Lung (tissue), 12 donors: Measurements from ENCODE around the gene HHLA2. TPM values are rescaled to one million over a fixed set of nuclear protein-coding genes. Genes with fewer than 3 reads are reported as not detected.

ENCODE experiments used
- ATAC-seq: fragments of 200-7000 bp; cut with Tn5 transposase; one replicate; pipeline ENCODE4 v1.9.1; 2020; ENCODE audit warnings: moderate number of reproducible peaks; ENCODE audit not compliant: insufficient read depth, low FRiP score
- DNase-seq, 3 donors: peaks; one replicate each; pipeline ENCODE4 v3.0.0-alpha.2; 2013 to 2017
- H3K27ac ChIP-seq, 2 donors: one replicate each; pipeline ENCODE4 v1.5.1; 2013; ENCODE audit warnings: mild to moderate bottlenecking in 2 of 2, moderate library complexity in 2 of 2, control low read depth in 1 of 2, inconsistent platforms in 1 of 2, low read depth in 1 of 2, low read length in 1 of 2
- H3K27me3 ChIP-seq, 3 donors: one replicate each; pipeline ENCODE4 v1.5.1; 2013; ENCODE audit warnings: low read length in 2 of 3; ENCODE audit not compliant: control insufficient read depth in 3 of 3, insufficient read depth in 3 of 3
- H3K36me3 ChIP-seq, 4 donors: one replicate each; pipeline ENCODE4 v1.5.1; 2013; ENCODE audit warnings: low read length in 4 of 4, mild to moderate bottlenecking in 1 of 4, moderate library complexity in 1 of 4; ENCODE audit not compliant: control insufficient read depth in 4 of 4, insufficient read depth in 4 of 4
- H3K4me1 ChIP-seq, 5 donors: one replicate each; pipeline ENCODE4 v1.5.1; 2013; ENCODE audit warnings: low read length in 5 of 5, mild to moderate bottlenecking in 2 of 5, moderate library complexity in 1 of 5; ENCODE audit not compliant: control insufficient read depth in 5 of 5, insufficient read depth in 5 of 5
- H3K4me3 ChIP-seq: one replicate; pipeline ENCODE4 v1.5.1; 2013; ENCODE audit warnings: mild to moderate bottlenecking, control low read depth, moderate library complexity
- H3K9ac ChIP-seq, 2 donors: one replicate each; pipeline ENCODE4 v1.5.1; 2013; ENCODE audit warnings: low read length in 2 of 2, control low read depth in 1 of 2; ENCODE audit not compliant: insufficient read depth in 1 of 2
- H3K9me3 ChIP-seq, 4 donors: one replicate each; pipeline ENCODE4 v1.5.1; 2013; ENCODE audit warnings: low read length in 3 of 4, mild to moderate bottlenecking in 1 of 4, moderate library complexity in 1 of 4; ENCODE audit not compliant: control insufficient read depth in 4 of 4, insufficient read depth in 3 of 4
- WGBS, 2 donors: extraction: QIAGEN DNeasy Blood & Tissue Kit; methylation state at CpG; one replicate each; pipeline ENCODE4 v1.1.7; 2013; 5-methylcytosine and 5-hydroxymethylcytosine counted together
- polyA plus RNA-seq, 2 donors: library from polyadenylated mRNA; stranded (reverse); fragments of 200-250 nt; gene quantifications; one replicate each; pipeline ENCODE4 v1.2.1, GENCODE V29; 2013
- total RNA-seq, 2 donors: library from RNA; depleted of rRNA in 1 of 2; stranded (reverse); fragments of >200 nt in 1 of 2; gene quantifications; one replicate each; pipeline ENCODE4 v1.2.1, GENCODE V29; 2014 to 2021
- TF ChIP-seq, protein P1 (sequence below): IDR thresholded peaks from 2 replicates; pipeline ENCODE4 v1.5.1; 2012; ENCODE audit warnings: mild to moderate bottlenecking; ENCODE audit errors: control extremely low read depth, extremely low read depth
- donor health status: control.
- donor health status: control.
- donor health status: Bipolar disorder and iron deficiency.
- donor health status: healthy.
- donor health status: DM: yes; HTN: yes; CAD: no.

The HHLA2 gene
- total and polyA plus RNA-seq, 4 donors: 1.8 to 20.2 (median 3.5) TPM

GRCh38 chr3:108329947-108330346 lies 33.6 kb downstream of the HHLA2 start:
- Histone ChIP-seq H3K4me1 (peaks cover 0 to 2% (median 0%) of the 10 kb centered on the region in 5 donors), H3K9me3 (no peaks in the 10 kb centered on the region), H3K27me3 (no peaks in the 10 kb centered on the region), H3K36me3 (no peaks in the 10 kb centered on the region), H3K9ac (no peak overlapping the region), H3K27ac (no peak overlapping the region), H3K4me3 (no peak overlapping the region)
- DNase-seq: no peak
- TF ChIP-seq, protein P1, sequence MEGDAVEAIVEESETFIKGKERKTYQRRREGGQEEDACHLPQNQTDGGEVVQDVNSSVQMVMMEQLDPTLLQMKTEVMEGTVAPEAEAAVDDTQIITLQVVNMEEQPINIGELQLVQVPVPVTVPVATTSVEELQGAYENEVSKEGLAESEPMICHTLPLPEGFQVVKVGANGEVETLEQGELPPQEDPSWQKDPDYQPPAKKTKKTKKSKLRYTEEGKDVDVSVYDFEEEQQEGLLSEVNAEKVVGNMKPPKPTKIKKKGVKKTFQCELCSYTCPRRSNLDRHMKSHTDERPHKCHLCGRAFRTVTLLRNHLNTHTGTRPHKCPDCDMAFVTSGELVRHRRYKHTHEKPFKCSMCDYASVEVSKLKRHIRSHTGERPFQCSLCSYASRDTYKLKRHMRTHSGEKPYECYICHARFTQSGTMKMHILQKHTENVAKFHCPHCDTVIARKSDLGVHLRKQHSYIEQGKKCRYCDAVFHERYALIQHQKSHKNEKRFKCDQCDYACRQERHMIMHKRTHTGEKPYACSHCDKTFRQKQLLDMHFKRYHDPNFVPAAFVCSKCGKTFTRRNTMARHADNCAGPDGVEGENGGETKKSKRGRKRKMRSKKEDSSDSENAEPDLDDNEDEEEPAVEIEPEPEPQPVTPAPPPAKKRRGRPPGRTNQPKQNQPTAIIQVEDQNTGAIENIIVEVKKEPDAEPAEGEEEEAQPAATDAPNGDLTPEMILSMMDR: no peak
- ATAC-seq: no peak

DNA sequence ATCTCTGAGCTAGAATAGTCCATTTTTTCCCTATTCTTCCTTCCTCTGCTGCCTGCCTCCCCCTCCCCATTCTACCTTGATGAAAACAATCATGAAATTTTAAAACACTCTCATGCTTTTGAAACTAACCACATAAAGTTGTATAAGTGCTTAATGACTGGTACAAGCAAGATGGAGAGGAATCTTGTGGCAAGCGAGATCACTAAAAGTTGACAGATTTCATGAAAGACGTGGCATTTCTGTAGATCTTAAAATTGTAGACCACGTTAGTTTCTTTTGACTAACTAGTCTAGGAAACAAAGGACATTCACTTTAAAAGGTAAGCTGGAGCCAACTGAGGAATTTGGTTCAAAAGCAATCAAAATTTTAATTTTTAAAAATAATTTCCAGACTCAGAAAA lies 35.4 kb downstream of the HHLA2 start:
- TF ChIP-seq, protein P1: no peak
- Histone ChIP-seq H3K4me1 (peaks cover 0 to 2% (median 0%) of the 10 kb centered on the region in 5 donors), H3K27me3 (no peaks in the 10 kb centered on the region), H3K4me3 (no peak overlapping the region), H3K27ac (no peak overlapping the region), H3K9ac (no peak overlapping the region), H3K36me3 (no peaks in the 10 kb centered on the region), H3K9me3 (no peaks in the 10 kb centered on the region)
- no peak for ATAC-seq
- WGBS, 2 donors: 89 to 96% methylated on average over 3 of the region's 3 CpGs
- no peak for DNase-seq

- Histone ChIP-seq H3K4me1 (peaks cover 0 to 2% (median 0%) of the 10 kb centered on the region in 5 donors), H3K9me3 (no peaks in the 10 kb centered on the region), H3K4me3 (no peak overlapping the region), H3K9ac (no peak overlapping the region), H3K27ac (no peak overlapping the region), H3K27me3 (no peaks in the 10 kb centered on the region), H3K36me3 (no peaks in the 10 kb centered on the region)
- ATAC-seq: no peak
- WGBS, 2 donors: 89 to 93% methylated on average over 1 of the region's 1 CpG
- no peak for DNase-seq
- TF ChIP-seq, protein P1: no peak
These were observed 37.6 kb downstream of the HHLA2 start for GRCh38 chr3:108333961-108334360.

GRCh38 chr3:108334701-108335100 lies 38.4 kb downstream of the HHLA2 start:
- TF ChIP-seq, protein P1: no peak
- ATAC-seq (no peak), DNase-seq (no peak)
- 92 to 93% methylated on average over 1 of the region's 1 CpG for WGBS, 2 donors
- no peaks in the 10 kb centered on the region for H3K36me3 ChIP-seq
- H3K27ac ChIP-seq: no peak overlapping the region
- no peaks in the 10 kb centered on the region for H3K4me1 ChIP-seq
- H3K4me3 ChIP-seq: no peak overlapping the region
- H3K27me3 ChIP-seq: no peaks in the 10 kb centered on the region
- H3K9me3 ChIP-seq: no peaks in the 10 kb centered on the region
- no peak overlapping the region for H3K9ac ChIP-seq
